ENCODE measurements around the gene NTM.
A peak's percentile ranks its signal among the peaks of the same experiment; 100 is the strongest.

The NTM gene

DNA sequence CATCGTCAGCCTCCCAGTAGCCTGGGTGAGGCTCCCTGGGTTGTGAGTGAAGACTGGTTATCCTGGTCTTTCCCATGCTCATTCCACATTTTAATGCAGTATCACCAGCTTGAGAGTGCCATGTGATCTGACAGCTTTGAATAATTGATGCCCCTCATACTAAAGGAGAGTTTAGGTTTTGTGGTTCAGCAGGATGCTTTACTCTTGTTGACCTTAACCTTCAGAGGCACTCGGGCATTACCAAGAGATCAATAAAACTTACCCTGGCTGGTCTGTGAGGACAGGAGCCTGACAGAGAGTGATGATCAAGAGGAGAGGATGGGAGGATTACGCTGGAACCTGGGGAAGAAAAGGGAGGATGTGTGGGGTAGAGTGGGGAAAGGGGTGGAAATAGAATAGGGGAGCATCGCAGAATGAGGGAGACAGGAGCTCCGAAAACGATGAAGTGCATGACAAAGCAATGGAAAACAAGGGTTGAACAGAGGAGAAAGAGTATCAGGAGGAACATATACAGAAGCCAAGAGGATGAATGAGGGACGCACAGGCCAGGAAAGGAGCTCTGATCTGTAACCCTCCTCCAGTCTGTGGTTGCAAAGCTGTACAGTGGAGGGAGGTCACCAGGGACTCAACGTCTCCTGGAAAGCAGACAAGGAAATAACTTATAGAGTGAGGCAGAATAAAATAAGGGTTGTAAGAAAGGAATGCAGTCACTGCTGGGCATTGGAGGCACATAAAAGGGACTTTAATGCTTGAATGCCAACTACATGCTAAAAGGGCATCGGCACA is 594.5 kb downstream of the NTM start:
- DNase-seq (ENCODE audit: low read depth) = no peak

DNA sequence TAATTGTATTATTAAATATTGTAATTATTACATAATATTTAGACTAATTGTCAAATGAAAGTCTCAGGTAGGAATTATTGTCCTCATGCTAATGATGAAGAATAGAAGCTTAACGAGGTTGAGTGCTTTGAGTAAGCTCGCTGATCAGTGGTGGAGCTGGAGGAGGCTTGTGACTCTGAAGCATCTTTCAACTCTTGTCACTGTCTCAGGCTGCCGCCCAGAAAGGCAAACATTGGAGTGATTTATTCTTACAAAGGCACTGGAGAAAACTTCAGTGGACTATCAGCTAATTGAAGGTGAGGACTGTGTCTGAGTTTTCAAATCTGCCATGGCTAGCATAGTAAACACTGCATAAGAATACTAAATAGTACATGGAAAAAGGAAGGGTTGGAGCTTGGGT is 595.1 kb downstream of the NTM start:
- DNase-seq (ENCODE audit: low read depth) = no peak

DNA sequence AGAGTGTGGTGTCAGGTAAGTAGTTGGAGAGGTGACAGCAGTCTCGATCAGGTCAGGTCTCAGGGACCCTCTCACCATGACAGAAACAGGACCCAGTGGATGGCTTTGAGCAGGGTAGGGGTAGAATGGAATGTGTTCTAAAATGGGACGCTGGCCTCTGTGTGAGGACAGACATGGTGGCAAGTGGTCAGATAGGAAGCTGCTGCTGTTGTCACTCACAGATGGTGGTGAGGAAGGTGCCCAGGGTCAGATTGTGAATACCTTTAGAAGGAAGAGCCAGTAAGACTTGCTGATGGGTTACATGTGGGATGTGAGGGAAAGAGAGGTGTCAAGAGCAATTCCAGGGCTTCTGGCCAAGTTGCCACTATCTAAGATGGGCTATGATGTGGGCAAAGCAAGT is 596.3 kb downstream of the NTM start:
- DNase-seq (ENCODE audit: low read depth) = no peak

DNA sequence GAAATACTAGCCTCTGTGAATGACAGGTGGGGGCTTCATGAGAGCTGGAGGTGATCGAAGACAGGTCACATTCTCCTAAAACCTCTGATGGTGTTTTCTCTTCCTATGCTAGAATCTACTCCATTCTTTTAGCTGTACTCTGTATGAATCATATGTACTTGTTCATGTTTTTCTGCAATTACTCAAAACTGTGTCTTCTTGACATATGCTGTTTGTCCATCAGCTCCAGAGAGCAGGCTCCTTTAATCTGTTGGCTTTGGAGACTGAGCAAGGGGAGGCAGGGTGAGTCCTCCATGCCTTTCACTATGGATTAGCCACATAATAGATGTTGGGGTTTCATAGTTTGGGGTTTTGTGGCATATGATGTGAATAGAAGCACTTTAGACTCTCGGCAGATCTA is 598.8 kb downstream of the NTM start:
- no peak for DNase-seq (ENCODE audit: low read depth)

DNA sequence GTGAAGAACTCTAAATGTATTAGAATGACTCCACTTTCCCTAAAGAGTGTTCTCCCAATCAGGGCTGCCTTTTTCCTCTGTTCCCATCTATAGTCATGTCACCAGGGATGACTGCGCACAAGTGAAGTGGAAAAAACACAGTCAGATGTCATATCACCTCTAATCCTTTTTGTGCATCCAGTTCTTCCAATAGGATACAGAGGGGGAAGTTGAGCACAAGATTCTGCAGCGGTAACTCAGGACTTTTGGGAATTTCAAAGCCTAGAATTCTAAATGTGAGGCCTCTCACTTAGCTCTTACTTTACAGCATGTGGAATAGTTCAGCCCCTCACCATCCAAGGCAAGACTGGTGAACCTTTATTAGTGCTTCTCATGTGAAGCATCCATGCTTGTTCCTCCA is 602.6 kb downstream of the NTM start:
- DNase-seq (ENCODE audit: low read depth) = no peak

DNA sequence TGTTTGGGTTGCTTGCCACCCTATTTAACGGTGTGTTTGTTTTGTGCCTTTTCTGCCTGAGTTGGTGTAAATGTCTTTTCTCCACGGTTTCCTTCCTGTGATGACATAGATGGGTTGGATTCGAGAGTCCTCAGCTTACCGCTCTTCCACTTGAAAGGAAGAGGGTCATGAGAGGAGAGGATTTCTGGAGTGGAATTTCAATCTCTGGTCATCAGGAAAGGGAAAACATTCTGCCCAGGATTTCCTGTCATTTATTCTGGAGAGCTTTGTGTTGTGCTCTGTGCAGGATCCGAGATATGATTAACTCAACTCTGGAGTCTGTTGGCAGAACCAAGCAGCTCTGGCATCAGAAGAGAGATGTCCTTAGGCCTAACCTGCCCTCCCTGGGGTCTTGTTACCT is 605.2 kb downstream of the NTM start:
- no peak for DNase-seq (ENCODE audit: low read depth)

DNA sequence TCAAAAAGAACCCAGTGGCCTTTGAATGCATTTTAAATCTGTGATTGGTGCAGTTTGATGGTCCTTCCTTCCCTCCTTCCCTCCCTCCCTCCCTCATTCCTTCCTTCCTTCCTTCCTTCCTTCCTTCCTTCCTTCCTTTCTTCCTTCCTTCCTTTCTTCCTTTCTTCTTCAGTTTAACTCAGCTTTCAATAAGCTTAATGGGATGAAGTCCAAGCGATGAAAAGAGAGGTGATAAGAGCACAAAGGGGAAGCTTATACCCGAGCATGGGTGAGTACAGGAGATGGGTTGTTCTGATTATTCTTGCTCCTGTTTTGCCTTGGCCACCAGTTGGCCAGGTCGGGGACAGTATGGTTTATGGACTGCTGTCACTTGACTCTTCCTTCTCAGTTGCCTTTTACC is 605.6 kb downstream of the NTM start:
- no peak for DNase-seq (ENCODE audit: low read depth)

DNA sequence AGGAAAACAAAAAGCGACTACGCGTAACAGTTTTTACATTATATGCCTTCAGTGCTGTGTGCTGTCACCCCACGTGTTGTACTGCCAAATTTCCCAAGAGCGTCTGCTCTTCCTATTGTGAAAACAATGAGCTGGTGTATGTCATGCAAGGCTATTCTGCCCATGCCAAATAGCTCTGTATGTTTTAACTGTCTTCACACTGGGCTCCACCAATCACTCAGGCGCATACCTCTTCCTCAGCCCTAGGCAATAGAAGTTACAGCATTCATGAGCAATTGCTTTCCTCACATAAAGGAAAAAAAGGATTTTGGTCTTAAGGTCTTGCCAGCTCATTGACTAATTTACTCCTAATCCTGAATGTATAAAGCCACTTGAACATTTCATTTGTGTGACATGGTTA is 606.8 kb downstream of the NTM start:
- no peak for DNase-seq (ENCODE audit: low read depth)

DNA sequence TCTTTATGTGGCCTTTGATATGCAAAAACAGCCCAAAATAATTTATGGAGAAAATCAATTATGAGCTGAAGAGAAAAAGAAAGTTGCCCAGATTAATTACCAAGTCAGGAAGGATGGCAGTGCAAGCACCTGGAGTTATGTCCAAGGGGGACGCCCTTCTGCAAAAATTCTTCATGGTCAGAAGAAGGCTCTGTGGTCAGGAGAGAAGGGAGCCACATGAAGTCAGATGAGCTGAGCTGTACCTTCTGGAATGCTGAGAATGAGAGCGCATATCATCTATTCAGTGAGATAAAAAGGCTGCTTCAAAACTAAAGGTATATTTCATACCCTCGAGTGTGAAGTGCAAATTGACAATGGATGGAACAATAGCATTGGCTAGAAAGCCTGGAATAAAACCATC is 607.4 kb downstream of the NTM start:
- no peak for DNase-seq (ENCODE audit: low read depth)

DNA sequence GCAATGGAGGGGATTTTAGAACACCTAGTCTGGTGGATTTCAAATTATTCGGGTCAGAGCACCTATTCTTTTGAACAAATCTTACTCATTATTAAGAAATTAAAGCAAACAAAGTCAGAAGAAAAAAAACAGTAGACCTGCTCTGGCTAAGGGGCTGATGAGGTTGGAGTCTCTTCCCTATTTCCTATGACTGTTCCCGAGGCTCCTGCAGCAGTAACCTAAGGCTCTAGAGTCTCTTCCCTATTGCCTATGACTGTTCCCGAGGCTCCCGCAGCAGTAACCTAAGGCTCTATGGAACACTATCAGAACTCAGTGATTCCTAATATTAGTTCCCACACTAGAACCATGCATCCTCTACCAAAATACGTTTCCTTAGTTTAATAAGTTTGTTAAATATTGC is 607.9 kb downstream of the NTM start:
- DNase-seq (ENCODE audit: low read depth) = no peak

DNA sequence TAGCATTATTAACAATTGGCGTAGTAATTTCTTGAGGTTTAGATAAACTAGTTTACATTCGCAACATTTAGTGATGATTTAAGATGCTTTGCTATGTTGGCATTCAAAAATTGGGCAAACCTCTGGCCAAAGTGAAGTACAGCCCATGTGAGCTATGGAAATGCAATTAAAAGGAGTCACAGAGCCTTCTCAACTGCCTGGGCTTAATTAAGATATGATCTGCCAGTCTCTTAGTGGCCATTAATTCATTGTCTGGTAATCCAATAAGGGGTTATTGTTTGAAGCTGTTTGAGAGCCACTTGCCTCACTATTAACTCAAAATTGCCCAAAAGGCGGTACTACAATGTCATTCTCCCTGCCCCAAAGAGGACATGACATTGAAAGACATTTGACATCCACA is 608.9 kb downstream of the NTM start:
- no peak for DNase-seq (ENCODE audit: low read depth)

DNA sequence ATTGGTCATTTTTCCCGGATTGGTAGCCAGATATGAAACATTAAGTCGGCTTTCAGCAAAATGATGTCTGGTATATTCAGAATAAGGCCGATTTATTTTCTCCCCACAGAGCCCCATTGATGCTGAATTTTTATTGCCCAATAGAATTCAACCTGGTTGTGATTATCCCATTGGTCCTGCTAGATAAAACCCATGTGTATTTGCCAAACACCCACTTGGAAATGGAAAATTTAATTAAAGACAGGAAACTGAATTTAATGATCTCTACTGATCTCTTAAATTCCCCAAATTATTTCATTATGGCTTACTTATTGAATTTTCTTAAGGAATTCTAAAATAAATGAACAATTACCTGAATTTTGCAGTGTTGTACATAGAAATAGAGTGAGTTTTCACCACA is 609.8 kb downstream of the NTM start:
- DNase-seq (ENCODE audit: low read depth) = no peak

DNA sequence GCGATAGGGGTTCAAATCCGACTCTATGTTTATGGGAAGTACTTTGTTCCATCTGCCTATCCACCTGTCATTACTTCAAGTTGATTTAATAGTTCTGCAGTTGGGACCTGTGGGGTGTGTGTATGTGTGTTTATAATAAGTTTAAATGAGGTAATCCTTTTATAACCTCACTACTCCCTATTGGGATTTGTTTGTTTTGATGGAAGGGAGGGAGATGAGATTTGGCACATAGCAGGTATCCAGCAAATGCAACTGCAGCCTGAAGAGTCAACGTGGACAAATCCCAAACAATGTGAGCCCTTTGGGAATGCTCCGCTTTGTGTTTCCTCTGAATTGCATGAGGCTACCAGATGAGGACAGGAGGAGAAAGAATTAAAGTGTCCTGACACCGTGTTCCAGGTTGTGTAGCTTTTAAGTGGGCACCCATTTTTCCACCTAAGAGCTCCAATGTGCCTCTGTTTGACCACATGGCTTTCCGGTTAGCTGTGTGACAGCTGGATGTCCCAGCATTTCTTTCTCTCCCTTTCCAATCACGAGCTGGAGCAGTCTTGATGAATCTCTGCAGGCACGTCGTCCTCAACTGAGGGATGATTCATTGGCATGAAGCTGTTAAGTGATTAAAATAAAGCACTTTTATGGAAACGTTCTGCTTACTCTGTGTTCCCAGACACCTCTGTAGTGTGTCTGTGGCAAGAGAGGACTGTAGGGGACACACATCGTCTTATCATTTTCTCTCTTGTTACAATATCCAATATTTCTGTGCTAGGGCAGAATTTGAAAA is 610.7 kb downstream of the NTM start:
- no peak for DNase-seq (ENCODE audit: low read depth)

DNA sequence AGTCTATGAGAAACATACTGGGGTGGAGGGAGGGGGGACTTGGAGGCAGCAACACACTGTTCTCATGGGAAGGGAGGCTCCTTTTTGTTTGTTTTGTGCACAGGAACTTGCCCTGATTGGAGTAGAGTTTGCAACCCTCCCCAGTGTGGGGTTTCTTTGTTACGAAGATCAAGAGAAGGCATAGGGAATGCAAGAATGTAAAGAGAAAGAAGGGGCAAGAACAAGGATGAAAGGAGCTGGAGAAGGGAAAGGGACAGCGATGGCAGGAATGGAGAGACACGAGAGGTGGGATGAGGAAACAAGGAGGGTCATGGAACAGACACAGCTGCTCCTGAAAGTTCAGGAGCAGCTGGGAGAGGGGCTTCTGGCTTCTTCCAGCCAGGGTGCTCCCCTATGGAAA is 611.7 kb downstream of the NTM start:
- no peak for DNase-seq (ENCODE audit: low read depth)

DNA sequence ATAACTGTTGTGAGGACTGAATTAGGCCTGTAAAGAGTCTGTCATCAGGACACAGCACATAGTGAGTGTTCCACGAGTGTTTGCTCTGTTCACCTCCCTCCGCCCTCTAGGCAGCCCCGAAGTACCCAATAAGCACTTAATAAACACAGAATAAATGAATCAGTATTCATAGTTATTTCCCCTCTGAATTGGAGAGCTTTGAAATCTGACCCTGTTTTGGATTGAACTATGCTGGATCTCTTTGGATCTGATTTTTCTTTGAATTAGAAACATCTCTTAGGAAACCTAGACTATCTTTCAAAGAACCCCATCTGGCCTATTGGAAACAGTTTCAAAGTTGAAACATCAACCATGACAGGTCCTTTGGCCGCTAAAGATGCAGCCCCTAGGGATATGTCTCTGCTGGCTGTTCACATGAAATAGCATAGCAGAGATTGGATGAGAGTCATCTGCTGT is 615.5 kb downstream of the NTM start:
- no peak for DNase-seq (ENCODE audit: low read depth)

DNA sequence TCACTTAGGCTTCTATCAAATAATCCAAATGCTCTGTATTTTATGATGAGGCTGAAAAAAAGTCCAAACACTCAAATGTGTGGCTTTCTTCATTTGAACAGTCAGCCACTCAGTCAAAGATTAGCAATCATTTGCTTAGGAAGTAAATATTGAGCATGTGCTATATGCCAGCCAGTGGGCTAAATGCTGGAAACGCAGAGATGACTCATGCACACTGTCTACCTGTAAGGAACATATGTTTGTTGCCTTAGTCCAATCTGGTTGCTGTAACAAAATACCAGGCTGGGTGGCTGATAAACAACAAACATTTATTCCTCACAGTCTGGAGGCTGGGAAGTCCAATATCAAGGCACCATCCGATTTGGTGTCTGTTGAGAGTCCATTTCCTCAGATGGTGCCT is 617.3 kb downstream of the NTM start:
- no peak for DNase-seq (ENCODE audit: low read depth)

DNA sequence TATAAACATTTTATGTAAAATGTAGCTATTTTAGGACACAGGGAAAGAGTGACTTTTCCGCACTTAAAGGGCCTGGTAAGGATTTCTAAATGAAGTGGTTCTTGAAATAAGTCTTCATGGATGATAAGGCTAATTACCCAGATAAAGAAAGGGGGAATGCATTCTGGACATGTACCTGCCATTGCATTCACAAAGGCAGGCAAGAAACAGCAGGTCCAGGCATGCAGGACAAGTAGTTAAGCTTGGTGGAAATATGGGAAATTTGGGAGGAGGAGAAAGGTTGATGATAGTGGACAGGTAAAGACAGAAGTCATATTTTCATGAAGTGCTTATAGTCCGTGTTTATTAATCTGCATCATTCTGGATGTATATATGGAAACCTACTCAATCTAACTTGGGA is 621.2 kb downstream of the NTM start:
- DNase-seq (ENCODE audit: low read depth) = no peak

DNA sequence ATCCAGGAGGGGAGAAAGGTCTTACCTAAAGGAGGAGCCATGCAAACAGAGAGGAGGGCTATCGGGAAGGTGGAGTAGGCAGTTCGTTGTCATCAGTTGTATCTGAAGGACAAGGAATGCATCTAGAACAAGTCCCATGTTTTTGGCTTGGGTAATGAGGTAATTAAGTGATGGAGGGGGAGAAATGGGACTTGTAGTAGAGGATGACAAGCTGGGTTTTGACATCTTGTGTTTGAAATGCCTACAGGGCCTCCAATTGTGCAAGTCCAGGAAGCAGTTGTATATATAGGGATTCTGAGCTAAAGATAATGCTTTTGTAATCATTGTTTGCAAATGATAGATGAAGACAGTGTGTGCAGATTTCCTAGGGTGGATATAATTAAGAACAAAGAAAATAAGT is 622.8 kb downstream of the NTM start:
- DNase-seq (ENCODE audit: low read depth) = no peak

DNA sequence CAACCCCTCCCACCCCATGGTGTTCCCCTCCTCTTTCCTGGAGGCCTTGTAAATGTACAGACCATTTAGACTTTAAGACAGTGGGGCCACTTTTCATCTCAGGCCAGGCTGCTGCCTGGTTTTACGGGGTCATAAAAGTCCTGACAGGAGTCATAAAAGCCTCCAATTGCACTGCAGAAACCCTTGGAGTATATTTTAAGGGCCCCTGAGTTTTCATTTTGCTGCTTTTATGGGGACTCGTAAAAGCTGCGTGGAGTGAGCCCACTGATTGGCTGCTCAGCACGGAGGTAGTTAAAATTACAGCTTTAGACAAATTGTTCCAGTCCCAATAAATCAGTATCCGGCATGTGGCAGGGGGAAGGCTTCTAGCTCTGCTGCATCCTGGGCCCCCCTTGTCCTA is 627.6 kb downstream of the NTM start:
- DNase-seq (ENCODE audit: low read depth) = no peak

DNA sequence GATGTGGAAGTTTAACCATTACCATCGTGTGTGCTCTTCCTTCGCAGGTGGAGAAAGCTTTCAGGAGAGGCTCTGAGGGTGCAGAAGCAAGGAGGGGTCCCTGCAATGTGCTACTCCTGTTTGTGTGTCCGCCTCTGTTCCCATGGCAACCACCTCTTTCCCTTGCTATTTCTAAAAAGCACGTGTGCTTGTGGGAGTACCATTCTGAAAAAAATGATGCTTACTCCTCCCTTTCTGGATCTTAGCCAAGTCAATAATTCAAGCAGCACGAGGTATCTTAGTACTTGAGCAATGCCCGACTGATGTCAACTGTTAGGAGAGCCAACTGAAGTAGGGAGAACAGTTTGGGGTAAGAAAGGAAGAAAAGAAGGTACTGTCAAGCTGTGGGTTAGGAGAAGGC is 628.7 kb downstream of the NTM start:
- DNase-seq (ENCODE audit: low read depth) = peak; percentile 13

DNA sequence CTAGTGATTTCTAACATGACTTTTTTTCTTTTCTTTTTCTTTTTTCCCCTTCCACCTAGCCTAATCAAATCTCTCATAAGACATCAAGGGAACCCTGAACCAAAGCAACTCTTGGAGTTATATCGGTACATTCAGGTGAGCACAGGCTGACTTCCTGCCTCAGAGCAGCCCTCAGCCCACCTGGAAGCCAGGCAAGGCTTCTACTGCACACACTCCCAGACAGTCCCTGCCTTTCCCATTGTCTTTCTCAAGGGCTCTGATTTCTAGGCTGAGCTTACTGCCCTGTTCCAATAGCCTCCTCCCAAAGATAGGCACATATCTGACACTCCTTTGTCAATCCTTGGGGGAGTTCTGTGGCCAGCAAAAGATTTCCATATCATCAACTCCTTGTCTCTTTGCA is 629.5 kb downstream of the NTM start:
- DNase-seq (ENCODE audit: low read depth) = no peak

DNA sequence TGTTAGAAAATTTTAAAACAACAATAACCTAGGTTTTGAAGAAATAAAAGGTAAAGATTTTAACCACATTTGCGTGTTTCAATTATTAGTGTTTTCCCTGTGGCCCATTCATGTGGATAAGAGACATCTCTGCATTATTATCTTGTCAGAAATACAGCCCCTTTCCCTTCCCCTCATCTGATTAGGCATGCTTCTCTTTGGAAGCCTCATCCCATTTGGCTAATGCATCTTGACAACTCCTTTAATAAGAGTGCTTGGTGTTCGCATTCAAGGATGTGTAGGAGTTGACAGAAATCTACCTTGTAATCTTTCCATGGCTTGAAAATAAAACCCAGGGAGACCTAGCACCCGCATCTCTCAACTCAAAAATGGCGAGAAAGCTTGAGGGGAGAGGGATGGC is 635.5 kb downstream of the NTM start:
- DNase-seq (ENCODE audit: low read depth) = no peak

DNA sequence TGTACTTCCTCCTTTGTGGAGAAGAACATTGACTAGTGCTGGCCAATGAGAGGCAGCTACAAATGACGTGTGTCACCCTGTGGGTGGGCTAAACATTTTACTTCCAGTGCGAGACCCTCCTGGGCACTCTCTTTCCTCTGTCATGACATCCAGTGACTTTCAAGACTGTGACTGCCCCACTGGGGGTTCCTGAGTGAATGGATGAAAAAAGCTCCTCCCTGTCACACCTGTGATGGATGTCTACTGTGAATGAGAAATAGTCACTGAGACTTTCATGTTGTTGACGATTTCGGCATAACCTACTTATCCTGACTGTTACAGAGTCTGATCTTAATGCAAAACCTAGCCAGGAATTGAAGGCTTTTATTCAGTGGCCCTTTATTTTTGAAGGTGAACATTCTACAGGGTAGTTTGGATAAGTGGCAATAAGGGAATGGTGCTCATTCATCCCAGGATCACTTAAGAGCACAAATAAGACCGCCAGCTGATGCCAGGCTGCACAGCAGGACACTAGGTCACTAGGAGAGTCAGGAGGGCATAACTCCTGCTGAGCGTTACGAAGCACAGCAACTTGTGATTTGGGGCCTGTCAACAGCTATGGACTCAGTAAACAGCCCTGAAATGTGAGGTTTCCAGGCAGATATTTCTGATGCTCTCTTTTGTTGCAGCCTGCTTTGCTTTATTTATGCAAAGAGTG is 636.6 kb downstream of the NTM start:
- DNase-seq (ENCODE audit: low read depth) = no peak
